HCT116 (cell line): Measurements from ENCODE around the gene SLC1A3. TPM values are rescaled to one million over a fixed set of nuclear protein-coding genes. Genes with fewer than 3 reads are reported as not detected.

Experiments used
- ATAC-seq: fragments of 200-7000 bp; cut with Tn5 transposase; 2 replicates; pipeline ENCODE4 v1.9.1; 2020; ENCODE audit warnings: mild to moderate bottlenecking, moderate library complexity
- BruUV-seq: library from RNA; stranded (reverse); fragments of 400-500 nt; replicated peaks from 2 replicates; lab custom pipeline; 2021; lab: Mats Ljungman, UMichigan
- CTCF ChIA-PET: fragments of 300-600 bp; sonication (Branson Sonifier 250); formaldehyde crosslinking; loops from one replicate; lab custom pipeline; 2021; ENCODE audit warnings: antibody characterized with exemption; lab: Charles Lee
- POLR2A ChIA-PET: fragments of 300-600, 350-600 bp; sonication (Branson Sonifier 250); formaldehyde crosslinking; loops from one replicate; lab custom pipeline; 2021; ENCODE audit warnings: antibody characterized with exemption; lab: Charles Lee
- RAD21 ChIA-PET, 2 experiments: fragments of 300-600 bp; sonication (Branson Sonifier 250); formaldehyde crosslinking; loops; one replicate each; lab custom pipeline; 2023; ENCODE audit warnings: low total read pairs in 2 of 2; ENCODE audit not compliant: uncharacterized antibody in 2 of 2, unreplicated experiment in 2 of 2, low non-redundant PET in 1 of 2; lab: Charles Lee
- DNase-seq: peaks from one replicate; pipeline ENCODE4 v3.0.0-alpha.2; 2010; ENCODE audit warnings: low read depth, low spot score
- H2AFZ ChIP-seq: fragments of 200-600 bp; shearing (Covaris generic), sonication (generic); 2 replicates; pipeline ENCODE4 v1.6.1; 2017; ENCODE audit warnings: low read depth, mixed run types, mixed read lengths, antibody characterized with exemption, low read length; ENCODE audit not compliant: poor library complexity, severe bottlenecking
- H3K27ac ChIP-seq: 2 replicates; pipeline ENCODE4 v1.5.1; 2012; ENCODE audit warnings: low read depth, low read length
- H3K27me3 ChIP-seq: fragments of 200-600 bp; sonication (generic); 2 replicates; pipeline ENCODE4 v1.6.1; 2016; ENCODE audit warnings: mixed run types, low read length, mixed read lengths; ENCODE audit not compliant: insufficient read depth
- H3K36me3 ChIP-seq, 2 experiments: fragments of 200-500 bp in 1 of 2; fragments of 200-600 bp in 1 of 2; sonication (Bioruptor generic) in 1 of 2; sonication (generic) in 1 of 2; 2 replicates each; pipeline versions ENCODE4 v1.5.1 to v1.6.1; 2014 to 2016; ENCODE audit warnings: low read length in 2 of 2, inconsistent platforms in 1 of 2, mixed read lengths in 1 of 2, mixed run types in 1 of 2; ENCODE audit not compliant: insufficient read depth in 2 of 2, control insufficient read depth in 1 of 2
- H3K4me1 ChIP-seq, 2 experiments: fragments of 200-600 bp in 1 of 2; sonication (generic) in 1 of 2; 2 replicates each; pipeline versions ENCODE4 v1.5.1 to v1.6.1; 2012 to 2017; ENCODE audit warnings: low read length in 2 of 2, inconsistent platforms in 1 of 2, mild to moderate bottlenecking in 1 of 2, mixed read lengths in 1 of 2, mixed run types in 1 of 2, moderate library complexity in 1 of 2; ENCODE audit not compliant: insufficient read depth in 2 of 2, control insufficient read depth in 1 of 2
- H3K4me2 ChIP-seq: fragments of 200-600 bp; sonication (generic); 2 replicates; pipeline ENCODE4 v1.6.1; 2017; ENCODE audit warnings: mixed run types, low read length, mixed read lengths
- H3K4me3 ChIP-seq, 2 experiments: fragments of 200-600 bp in 1 of 2; sonication (generic) in 1 of 2; replicated peaks in 1 of 2; 2 replicates each; pipeline ENCODE4 v1.5.1; 2011 to 2016; ENCODE audit warnings: low read length in 2 of 2, control low read depth in 1 of 2, low read depth in 1 of 2, mild to moderate bottlenecking in 1 of 2, mixed read lengths in 1 of 2, mixed run types in 1 of 2
- H3K79me2 ChIP-seq: fragments of 200-600 bp; sonication (generic); 2 replicates; pipeline ENCODE4 v1.6.1; 2017; ENCODE audit warnings: mild to moderate bottlenecking, mixed run types, low read length, moderate library complexity, mixed read lengths; ENCODE audit not compliant: insufficient read depth
- H3K9ac ChIP-seq: fragments of 200-600 bp; sonication (generic); 2 replicates; pipeline ENCODE4 v1.6.1; 2016; ENCODE audit warnings: low read length, mixed read lengths
- H3K9me2 ChIP-seq: fragments of 200-600 bp; sonication (generic), shearing (Covaris generic); 2 replicates; pipeline ENCODE4 v1.6.1; 2017; ENCODE audit warnings: mixed run types, mild to moderate bottlenecking, moderate library complexity; ENCODE audit not compliant: insufficient read depth
- H3K9me3 ChIP-seq, 2 experiments: fragments of 200-500 bp in 1 of 2; fragments of 200-600 bp in 1 of 2; sonication (Bioruptor generic) in 1 of 2; sonication (generic) in 1 of 2; 2 replicates each; pipeline ENCODE4 v1.6.1; 2014 to 2017; ENCODE audit warnings: low read length in 2 of 2, mixed read lengths in 2 of 2, inconsistent platforms in 1 of 2, low read depth in 1 of 2, mild to moderate bottlenecking in 1 of 2, mixed run types in 1 of 2, moderate library complexity in 1 of 2; ENCODE audit not compliant: control insufficient read depth in 1 of 2, insufficient read depth in 1 of 2
- H4K20me1 ChIP-seq: fragments of 200-600 bp; sonication (generic), shearing (Covaris generic); 2 replicates; pipeline ENCODE4 v1.6.1; 2017; ENCODE audit warnings: mixed run types, mild to moderate bottlenecking, moderate library complexity; ENCODE audit not compliant: insufficient read depth
- ATF3 ChIP-seq: IDR thresholded peaks from 2 replicates; pipeline ENCODE4 v1.6.1; 2012
- CBX3 ChIP-seq: IDR thresholded peaks from 2 replicates; pipeline ENCODE4 v1.6.1; 2012; ENCODE audit warnings: low read depth
- CEBPB ChIP-seq: IDR thresholded peaks from 2 replicates; pipeline ENCODE4 v1.6.1; 2012; ENCODE audit warnings: low read depth
- EGR1 ChIP-seq: IDR thresholded peaks from 2 replicates; pipeline ENCODE4 v1.6.1; 2012; ENCODE audit warnings: low read depth
- EZH2 ChIP-seq: fragments of 200-600 bp; sonication (generic); IDR thresholded peaks from 2 replicates; pipeline ENCODE4 v1.6.1; 2017; ENCODE audit warnings: antibody characterized with exemption, mixed run types
- MAX ChIP-seq: IDR thresholded peaks from 2 replicates; pipeline ENCODE4 v1.6.1; 2012
- POLR2A ChIP-seq: IDR thresholded peaks from 2 replicates; pipeline ENCODE4 v1.7.0; 2011; ENCODE audit warnings: borderline replicate concordance; ENCODE audit not compliant: insufficient read depth, insufficient read length; ENCODE audit errors: extremely low read depth
- REST ChIP-seq: IDR thresholded peaks from 2 replicates; pipeline ENCODE4 v1.6.1; 2012; ENCODE audit warnings: low read depth
- ZBTB33 ChIP-seq: IDR thresholded peaks from 2 replicates; pipeline ENCODE4 v1.6.1; 2011; ENCODE audit warnings: mild to moderate bottlenecking, low read length, moderate library complexity; ENCODE audit not compliant: insufficient replicate concordance; ENCODE audit errors: extremely low read depth
- intact Hi-C: fragments of 100-400 bp; cut with micrococcal nuclease; formaldehyde crosslinking; loops from 2 replicates; pipeline ENCODE4 v1.10.0; 2022
- total RNA-seq: library from RNA; stranded (reverse); gene quantifications from one replicate; pipeline ENCODE4 v1.2.1, GENCODE V29; 2021; ENCODE audit not compliant: unreplicated experiment

The SLC1A3 gene
- total RNA-seq, 1 experiment from 2014 or later = 12.9 TPM

- H4K20me1 ChIP-seq = no peaks in the 10 kb centered on the region
- no peak for TF ChIP-seq MAX
- no peak for TF ChIP-seq EGR1
- TF ChIP-seq POLR2A = no peak
- TF ChIP-seq EZH2 = no peak
- no peak overlapping the region for H3K27ac ChIP-seq
- no peaks in the 10 kb centered on the region for H3K9me2 ChIP-seq
- POLR2A ChIA-PET = no interaction called here
- CTCF ChIA-PET = no interaction called here
- DNase-seq = no peak
- no peaks in the 10 kb centered on the region for H3K9me3 ChIP-seq
- no peaks in the 10 kb centered on the region for H3K79me2 ChIP-seq
- H3K9ac ChIP-seq = no peak overlapping the region
- no peaks in the 10 kb centered on the region for H3K27me3 ChIP-seq
- intact Hi-C loops = no loop called here
- no TSS peak for BruUV-seq
- H3K36me3 ChIP-seq = no peaks in the 10 kb centered on the region
- RAD21 ChIA-PET = no interaction called here
- no peak overlapping the region for H3K4me3 ChIP-seq
- ATAC-seq = no peak
- H2AFZ ChIP-seq = no peak overlapping the region
- H3K4me1 ChIP-seq = peaks cover 19 to 42% of the 10 kb centered on the region in 2 experiments
- H3K4me2 ChIP-seq = no peak overlapping the region
Observed at GRCh38 chr5:36653044-36653705, 46.8 kb downstream of the SLC1A3 start.

GRCh38 chr5:36654564-36654963 is 48.2 kb downstream of the SLC1A3 start:
- H3K4me2 ChIP-seq = no peak overlapping the region
- no peak for TF ChIP-seq CEBPB
- no peak for TF ChIP-seq CBX3
- no peak for TF ChIP-seq ATF3
- TF ChIP-seq POLR2A = no peak
- TF ChIP-seq ZBTB33 = no peak
- no peak for TF ChIP-seq MAX
- no peak for TF ChIP-seq REST
- H3K9me3 ChIP-seq = no peaks in the 10 kb centered on the region
- H3K36me3 ChIP-seq = no peaks in the 10 kb centered on the region
- H2AFZ ChIP-seq = no peak overlapping the region
- no peaks in the 10 kb centered on the region for H3K9me2 ChIP-seq
- ATAC-seq (no peak), DNase-seq (no peak)
- ChIA-PET POLR2A (interaction anchor here (2.0 kb wide), 1 partner anchor 13 kb away, joined by 5 read pairs; no protein-coding TSS in a partner anchor), RAD21 (no interaction called here), CTCF (no interaction called here)
- H4K20me1 ChIP-seq = no peaks in the 10 kb centered on the region
- no peak overlapping the region for H3K27ac ChIP-seq
- no TSS peak for BruUV-seq
- no peak overlapping the region for H3K4me3 ChIP-seq
- H3K79me2 ChIP-seq = no peaks in the 10 kb centered on the region
- H3K27me3 ChIP-seq = no peaks in the 10 kb centered on the region
- peaks cover 27 to 54% of the 10 kb centered on the region in 2 experiments for H3K4me1 ChIP-seq
- no peak overlapping the region for H3K9ac ChIP-seq
- intact Hi-C loops = no loop called here
